SH-SY5Y (cell line): ENCODE results near the gene FBRS.

Experiments used
- GATA2 ChIP-seq: IDR thresholded peaks from 2 replicates; pipeline ENCODE4 v1.6.1; 2011; ENCODE audit warnings: mild to moderate bottlenecking, low read depth, low read length
- GATA3 ChIP-seq: IDR thresholded peaks from 2 replicates; pipeline ENCODE4 v1.6.1; 2011; ENCODE audit warnings: low read depth, mild to moderate bottlenecking, low read length, moderate library complexity

DNA sequence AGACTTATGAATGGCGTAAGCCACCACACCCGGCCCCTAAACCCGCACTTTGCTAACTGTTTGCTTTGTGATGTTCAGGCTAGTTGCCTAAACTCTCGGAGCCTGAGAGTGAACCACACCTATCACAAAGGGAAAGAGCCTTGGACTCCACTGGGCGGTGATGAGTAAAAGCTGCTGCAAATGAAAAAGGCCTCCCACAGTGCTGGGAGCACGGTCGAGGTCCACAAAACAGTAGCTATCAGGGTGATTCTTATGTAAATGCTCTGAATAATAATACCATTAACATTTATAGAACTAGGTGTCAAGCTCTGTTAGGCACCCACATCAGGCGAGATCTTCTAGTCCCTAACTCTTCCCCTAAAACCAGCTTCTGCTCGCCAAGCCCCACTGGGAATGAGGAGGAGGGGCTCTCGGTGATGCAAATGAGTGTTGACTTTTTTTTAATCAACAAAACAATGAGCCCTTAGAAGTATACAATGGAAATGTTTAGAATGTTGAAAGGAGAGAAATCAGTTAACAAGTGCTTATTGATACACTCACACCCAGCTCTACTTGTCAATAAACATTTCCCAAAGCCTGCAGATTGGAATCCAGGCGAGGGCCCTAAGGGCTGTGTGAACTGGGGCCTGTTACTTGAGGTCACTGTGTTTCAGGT is 19.8 kb downstream of the FBRS start:
- TF ChIP-seq GATA3 (no peak), GATA2 (no peak)
